KOPT-K1 (cell line): Measurements from ENCODE around the gene RSPRY1.

ENCODE experiments used
- H3K27ac ChIP-seq: fragments of 200-600 bp; sonication (generic); 2 replicates; pipeline ENCODE4 v1.5.1; 2016; ENCODE audit warnings: antibody characterized with exemption, mild to moderate bottlenecking, low read depth, low read length; ENCODE audit not compliant: poor library complexity, severe bottlenecking
- H3K36me3 ChIP-seq: fragments of 200-600 bp; sonication (generic); 2 replicates; pipeline ENCODE4 v1.5.1; 2017; ENCODE audit warnings: antibody characterized with exemption, mild to moderate bottlenecking, low read length, moderate library complexity; ENCODE audit not compliant: insufficient read depth
- H3K9me3 ChIP-seq: fragments of 200-600 bp; sonication (generic); 2 replicates; pipeline ENCODE4 v1.5.1; 2017; ENCODE audit warnings: antibody characterized with exemption, low read length, mild to moderate bottlenecking; ENCODE audit not compliant: insufficient read depth, poor library complexity, severe bottlenecking

RSPRY1 gene

DNA sequence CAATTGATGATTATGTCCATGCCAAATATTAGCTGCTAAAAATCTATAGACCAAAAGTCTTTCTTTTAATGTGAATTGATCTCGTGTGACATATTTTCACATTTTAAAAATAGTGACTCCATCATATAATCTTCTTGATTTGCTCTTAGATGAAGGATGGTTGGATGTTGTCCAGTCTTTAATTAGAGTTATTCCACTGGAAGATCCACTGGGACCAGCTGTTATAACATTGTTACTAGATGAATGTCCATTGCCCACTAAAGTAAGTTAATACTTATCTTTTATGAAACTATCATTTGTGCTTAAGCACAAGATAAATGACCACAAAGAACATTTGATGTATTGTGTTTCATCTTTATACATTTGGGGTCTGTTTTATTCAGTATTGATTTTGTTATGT lies 22.8 kb downstream of the RSPRY1 start:
- Histone ChIP-seq H3K9me3 (no peaks in the 10 kb centered on the region), H3K27ac (no peak overlapping the region), H3K36me3 (peaks cover 95% of the 10 kb centered on the region)

DNA sequence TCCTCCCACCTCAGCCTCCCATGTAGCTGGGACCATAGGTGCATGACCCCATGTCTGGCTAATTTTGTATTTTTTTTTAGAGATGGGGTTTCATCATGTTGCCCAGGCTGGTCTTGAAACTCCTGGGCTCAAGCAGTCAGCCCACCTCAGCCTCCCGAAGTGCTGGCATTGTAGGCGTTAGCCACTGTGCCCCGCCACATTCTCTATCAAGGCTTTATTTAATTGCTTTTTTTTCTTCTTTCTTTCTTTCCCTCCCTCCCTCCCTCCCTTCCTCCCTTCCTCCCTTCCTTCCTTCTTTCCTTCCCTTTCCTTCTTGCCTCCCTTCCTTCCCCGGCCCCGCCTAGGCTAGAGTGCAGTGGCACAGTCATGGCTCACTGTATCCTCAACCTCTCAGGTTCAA lies 23.7 kb downstream of the RSPRY1 start:
- H3K9me3 ChIP-seq: no peaks in the 10 kb centered on the region
- H3K27ac ChIP-seq: no peak overlapping the region
- peaks cover 97% of the 10 kb centered on the region for H3K36me3 ChIP-seq

DNA sequence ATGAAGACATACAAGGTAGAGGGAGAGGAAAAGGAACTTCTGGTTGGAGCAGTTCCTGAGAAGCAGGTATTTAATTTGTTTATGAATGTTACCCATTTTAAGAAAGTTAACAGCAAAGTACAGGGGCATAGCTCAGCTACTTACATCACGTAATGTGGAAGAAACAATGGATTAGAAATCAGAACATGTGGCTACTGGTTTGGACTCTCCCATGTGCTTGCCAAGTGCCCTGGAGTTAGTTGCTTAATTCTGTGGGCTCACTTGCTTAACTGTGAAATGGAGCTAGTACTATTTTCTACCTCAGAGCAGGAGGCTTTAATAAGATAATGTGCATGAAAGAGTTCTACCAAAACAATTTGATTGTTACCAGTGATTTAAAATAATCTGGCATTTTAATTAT lies 27.3 kb downstream of the RSPRY1 start:
- peaks cover 100% of the 10 kb centered on the region for H3K36me3 ChIP-seq
- H3K27ac ChIP-seq: no peak overlapping the region
- H3K9me3 ChIP-seq: peaks cover 13% of the 10 kb centered on the region

DNA sequence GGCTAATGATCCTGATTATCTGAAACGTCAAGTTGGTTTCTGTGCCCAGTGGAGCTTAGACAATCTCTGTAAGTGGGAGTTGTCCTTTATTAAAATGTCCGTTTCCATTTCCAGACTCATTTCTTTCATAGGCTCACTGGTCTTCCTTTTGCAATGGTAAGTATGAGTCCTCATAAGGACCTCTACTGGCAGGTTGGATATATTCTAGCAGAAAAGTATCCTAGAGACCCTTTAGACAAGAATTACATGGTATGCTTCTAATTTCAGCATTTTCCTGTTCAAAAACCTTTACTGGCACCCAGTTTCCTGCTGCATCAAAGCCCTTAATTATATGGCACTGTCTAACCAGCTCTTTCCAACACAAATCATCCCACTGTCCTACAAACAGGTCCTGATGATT lies 30.8 kb downstream of the RSPRY1 start:
- Histone ChIP-seq H3K36me3 (peaks cover 98% of the 10 kb centered on the region), H3K9me3 (peaks cover 13% of the 10 kb centered on the region), H3K27ac (no peak overlapping the region)

DNA sequence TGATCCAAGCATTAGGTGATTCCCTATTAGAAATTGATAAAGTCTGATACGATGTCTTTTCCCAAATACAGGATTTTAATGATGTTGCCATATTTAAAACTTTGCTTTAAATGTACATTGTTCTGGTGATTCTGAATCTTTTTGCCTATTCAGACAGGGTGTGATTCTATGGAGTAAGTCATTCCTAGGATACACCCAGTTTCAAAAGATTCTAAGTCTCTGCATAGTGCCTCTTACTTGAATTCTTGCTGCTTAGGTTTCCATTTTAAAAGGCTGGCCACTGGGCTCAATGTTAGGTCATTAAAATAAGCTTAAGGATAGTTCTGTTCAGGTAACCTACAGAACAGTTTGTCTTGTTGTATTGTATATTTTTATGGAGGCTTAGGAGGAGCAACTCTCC lies 36.9 kb downstream of the RSPRY1 start:
- Histone ChIP-seq H3K9me3 (no peaks in the 10 kb centered on the region), H3K36me3 (peaks cover 98% of the 10 kb centered on the region), H3K27ac (no peak overlapping the region)

DNA sequence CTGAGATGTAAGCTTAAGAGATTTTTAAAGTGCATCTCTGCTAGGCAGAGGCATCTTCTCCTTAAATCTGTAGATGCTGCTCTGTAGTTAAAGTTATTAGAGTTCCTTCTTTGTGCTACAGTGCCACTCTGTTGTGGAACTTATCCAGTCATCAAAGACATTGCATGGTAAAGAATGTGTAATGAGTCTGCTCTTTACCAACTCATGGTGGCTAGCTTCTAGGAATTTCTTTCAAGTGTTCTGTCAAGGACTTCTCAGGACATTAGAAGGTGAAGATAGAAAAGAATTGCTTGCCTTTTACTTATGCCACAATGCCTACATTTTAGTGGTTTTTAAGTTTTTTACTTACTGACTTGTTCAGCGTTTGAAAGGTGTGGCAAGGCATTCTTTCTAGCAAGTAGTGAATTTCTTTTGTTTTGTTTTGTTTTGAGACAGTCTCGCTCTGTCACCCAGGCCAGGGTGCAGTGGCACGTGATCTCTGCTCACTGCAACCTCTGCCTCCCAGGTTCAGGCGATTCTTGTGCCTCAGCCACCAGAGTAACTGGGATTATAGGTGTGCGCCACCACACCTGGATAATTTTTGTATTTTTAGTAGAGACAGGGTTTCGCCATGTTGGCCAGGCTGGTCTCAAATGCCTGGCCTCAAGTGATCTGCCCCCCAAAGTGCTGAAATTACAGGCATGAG lies 38.7 kb downstream of the RSPRY1 start:
- Histone ChIP-seq H3K27ac (no peak overlapping the region), H3K36me3 (peaks cover 99% of the 10 kb centered on the region), H3K9me3 (no peaks in the 10 kb centered on the region)

DNA sequence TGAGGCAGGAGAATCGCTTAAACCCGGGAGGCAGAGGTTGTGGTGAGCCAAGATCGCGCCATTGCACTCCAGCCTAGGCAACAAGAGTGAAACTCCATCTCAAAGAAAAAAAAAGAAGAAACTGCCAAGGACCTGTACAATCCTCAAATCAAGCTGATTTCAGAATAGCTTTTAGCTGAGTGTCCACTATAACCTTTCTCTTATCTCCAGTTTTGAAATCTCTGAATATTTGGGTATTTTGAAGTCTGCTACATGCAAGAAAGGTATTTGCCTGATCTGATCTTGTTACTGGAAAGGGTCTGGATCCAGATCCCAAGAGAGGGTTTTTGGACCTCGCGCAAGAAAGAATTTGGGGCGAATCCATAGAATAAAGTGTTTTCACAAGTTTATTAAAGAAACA lies 39.8 kb downstream of the RSPRY1 start:
- Histone ChIP-seq H3K36me3 (peaks cover 99% of the 10 kb centered on the region), H3K27ac (no peak overlapping the region), H3K9me3 (no peaks in the 10 kb centered on the region)

DNA sequence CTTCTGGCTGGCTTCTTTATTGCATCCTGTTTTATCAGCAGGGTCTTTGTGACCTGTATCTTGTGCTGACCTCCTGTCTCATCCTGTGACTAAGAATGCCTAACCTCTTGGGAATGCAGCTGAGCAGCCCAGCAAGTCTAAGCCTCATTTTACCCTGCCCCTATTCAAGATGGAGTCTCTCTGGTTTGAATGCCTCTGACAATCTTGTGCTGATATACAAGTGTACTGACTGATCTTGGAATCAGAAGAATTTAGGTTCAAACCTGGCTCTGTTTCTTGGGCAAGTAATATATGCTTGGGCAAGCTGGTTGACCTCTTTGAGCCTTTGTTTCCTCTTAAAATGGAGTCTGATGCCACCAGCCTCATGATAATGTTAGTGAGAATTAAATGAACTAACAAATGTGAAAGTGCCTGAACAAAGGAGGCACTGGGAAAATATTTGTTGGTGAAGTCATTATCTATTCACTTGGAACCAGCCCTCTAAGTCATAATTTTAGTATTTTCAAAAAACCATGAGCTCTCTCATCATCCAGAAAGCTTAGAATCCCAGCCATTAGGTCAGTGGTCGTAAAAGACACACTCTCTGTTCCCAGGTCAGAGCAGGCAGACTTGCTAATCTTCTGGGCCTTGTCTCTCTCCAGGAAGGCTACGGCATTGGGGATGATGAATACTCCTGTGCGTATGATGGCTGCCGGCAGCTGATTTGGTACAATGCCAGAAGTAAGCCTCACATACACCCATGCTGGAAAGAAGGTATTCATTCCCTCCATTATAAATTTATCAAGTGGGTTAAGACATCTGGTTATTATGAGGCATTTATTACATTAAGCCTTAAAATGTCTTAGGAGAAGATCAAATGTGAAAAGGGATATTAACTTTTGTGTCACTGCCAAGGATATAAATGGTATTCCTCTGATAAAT lies 40.8 kb downstream of the RSPRY1 start:
- Histone ChIP-seq H3K27ac (no peak overlapping the region), H3K9me3 (no peaks in the 10 kb centered on the region), H3K36me3 (peaks cover 99% of the 10 kb centered on the region)

DNA sequence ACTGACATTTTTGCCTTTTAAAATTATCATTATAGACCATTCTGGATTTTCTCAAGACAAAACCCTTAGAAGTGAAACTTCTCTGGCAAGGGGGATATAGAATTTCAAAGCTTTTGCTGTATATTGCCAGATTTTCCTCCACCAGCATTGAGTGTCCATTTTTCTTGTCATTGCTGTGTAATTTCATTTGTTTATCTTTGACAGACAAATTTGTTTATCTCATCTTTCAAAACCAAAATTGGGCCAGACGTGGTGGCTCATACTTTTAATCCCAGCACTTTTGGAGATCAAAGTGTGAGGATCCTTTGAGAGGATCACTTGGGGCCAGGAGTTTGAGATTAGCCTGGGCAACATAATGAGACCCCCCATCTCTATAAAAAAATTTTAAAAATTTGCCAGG lies 43.0 kb downstream of the RSPRY1 start:
- Histone ChIP-seq H3K27ac (no peak overlapping the region), H3K36me3 (peaks cover 99% of the 10 kb centered on the region), H3K9me3 (no peaks in the 10 kb centered on the region)

DNA sequence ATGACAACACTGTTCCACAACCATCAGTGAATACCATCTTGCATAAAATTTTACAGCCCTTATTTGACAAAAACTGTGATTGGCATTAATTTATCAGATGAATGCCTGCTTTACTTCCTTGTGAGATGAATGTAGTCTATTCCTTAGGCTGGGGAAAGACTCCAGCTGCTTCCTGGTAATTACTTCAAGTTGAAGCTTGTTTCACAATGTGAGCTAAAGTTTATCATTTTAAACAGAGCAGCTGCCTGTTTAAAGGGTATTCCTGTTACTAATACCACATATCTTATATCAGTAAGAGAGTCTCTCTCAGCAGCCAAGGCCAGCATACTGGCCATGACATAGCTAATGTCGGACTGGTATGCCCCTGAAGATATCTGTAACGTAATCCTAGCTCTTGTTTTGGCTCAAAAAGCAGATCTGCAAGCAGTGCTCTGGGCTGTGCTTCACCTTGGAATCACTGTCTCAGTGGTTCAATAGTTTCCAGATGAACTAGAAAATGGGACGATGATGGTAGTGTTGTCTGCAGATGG lies 45.8 kb downstream of the RSPRY1 start:
- Histone ChIP-seq H3K9me3 (no peaks in the 10 kb centered on the region), H3K36me3 (peaks cover 97% of the 10 kb centered on the region), H3K27ac (no peak overlapping the region)

DNA sequence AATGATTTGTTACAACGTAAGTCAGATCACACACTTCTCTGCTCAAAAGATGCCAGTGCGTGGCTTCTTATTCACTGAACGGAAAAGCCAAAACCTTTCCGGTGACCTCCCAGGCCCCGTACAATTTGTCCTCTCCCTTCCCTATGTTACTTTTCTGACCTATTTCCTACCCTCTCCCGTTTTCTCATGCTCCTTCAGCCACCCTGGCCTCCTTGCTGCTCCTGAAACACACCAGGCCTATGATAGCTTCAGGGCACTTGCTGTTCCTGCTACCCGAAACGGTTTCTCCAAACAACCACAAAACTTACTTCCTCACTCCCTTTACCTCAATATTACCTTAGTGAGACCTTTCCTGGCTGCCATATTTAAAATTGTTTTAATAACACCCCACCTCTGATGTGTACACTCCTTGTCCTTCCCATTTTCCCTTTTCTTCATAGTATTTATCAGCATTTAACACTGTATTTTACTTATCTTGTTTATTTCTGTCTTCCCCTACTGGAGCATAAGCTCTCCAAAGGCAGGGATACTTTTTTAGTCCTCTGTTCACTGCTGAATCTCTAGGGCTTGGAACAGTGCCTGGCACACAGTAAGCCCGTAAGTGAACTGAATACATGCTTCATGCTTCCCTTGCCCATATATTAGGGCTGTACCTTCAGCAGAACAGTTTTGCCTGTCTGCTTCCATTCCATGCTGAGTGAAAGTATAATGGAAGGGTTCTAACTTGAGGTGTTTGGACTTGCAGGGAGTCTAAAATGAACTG lies 48.0 kb downstream of the RSPRY1 start:
- Histone ChIP-seq H3K9me3 (no peaks in the 10 kb centered on the region), H3K36me3 (peaks cover 98% of the 10 kb centered on the region), H3K27ac (no peak overlapping the region)

DNA sequence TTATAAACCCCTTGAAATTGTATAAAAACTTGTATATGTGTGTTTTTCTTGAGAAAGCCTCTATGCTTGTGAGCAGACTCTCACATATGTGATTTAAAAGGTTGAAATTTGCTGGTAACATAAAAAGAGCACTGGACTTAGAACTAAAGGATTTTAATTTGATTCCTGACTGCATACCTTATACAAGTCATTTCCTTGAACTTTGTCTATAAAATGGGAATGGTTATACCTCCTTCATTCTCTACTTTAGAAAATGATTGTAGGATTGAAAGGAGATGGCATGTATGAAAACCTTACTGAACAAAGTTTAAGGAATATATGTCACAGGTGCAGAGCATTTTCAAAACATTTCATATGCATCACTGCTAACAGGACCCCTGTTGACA lies 48.6 kb downstream of the RSPRY1 start:
- peaks cover 98% of the 10 kb centered on the region for H3K36me3 ChIP-seq
- no peak overlapping the region for H3K27ac ChIP-seq
- no peaks in the 10 kb centered on the region for H3K9me3 ChIP-seq

DNA sequence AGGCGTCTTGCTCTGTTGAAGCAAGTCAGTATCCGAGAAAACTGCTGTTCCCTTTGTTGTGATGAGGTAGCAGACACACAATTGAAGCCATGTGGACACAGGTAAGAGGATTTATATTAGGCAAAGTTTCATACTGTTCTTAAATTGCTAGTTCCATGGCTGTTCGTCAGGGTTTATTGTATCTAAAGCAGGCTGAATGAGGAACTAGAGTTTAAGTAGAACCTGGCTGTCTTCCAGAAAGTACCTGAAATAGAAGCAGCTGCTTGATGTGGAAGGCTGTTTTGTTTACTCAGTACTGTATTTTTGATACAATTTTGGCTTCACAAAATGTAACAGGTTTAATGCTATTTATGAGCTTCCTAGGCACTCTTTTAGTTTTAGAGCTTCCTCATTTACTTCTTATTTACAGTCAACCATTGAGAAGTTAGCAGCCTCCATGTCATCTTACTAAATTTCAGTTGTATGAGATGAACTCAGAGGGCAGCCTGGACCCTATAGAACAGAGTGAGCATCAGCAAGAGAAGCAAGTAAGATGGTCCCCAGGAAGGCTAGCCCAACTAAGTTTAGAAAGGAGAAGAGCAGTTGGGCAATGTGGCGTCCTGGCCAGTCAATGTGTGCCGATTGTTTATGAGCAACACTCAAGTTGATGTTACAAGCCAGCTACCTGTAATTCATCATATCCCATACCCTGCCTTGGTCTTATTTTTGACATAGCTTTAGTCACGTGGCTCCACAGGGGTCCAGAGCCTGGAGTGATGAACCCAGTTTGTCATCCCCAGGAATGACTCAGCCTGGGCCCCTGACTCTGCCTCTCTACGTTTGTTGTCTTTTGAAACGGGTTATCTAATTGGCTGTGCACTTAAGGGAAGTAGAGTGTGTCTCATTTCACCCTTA lies 49.2 kb downstream of the RSPRY1 start:
- peaks cover 98% of the 10 kb centered on the region for H3K36me3 ChIP-seq
- H3K9me3 ChIP-seq: no peaks in the 10 kb centered on the region
- no peak overlapping the region for H3K27ac ChIP-seq

DNA sequence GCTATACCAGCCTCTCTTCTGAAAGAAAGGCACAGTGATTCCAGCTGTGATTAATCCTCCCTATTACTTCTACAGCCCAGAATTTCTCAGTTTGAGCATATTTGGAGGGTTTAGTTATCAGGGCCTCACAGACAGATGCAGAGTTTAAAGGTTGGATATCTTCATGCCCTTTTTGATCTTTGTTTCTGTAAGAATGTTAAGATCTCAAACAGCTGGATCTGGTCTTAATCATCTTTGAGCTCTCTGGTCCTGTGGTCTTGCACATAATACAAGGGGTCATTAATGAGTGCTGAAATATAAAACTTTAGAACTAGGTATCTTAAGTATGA lies 49.9 kb downstream of the RSPRY1 start:
- Histone ChIP-seq H3K9me3 (no peaks in the 10 kb centered on the region), H3K36me3 (peaks cover 93% of the 10 kb centered on the region), H3K27ac (no peak overlapping the region)
